Hematopoietic multipotent progenitor cell treated with erythropoietin and hydrocortisone succinate and interleukin-3 and kit ligand, for 8 days (in vitro differentiated cells): Measurements from ENCODE around the gene BCL11A.

Experiments
- DNase-seq: peaks from one replicate; pipeline ENCODE4 v3.0.0-alpha.2; 2015

The BCL11A gene

GRCh38 chr2:60523963-60524362 lies 29.5 kb downstream of the BCL11A start:
- peak; percentile 55 for DNase-seq

GRCh38 chr2:60522462-60522861 lies 31.0 kb downstream of the BCL11A start:
- no peak for DNase-seq

GRCh38 chr2:60521626-60522025 lies 31.8 kb downstream of the BCL11A start:
- no peak for DNase-seq

GRCh38 chr2:60520917-60521539 lies 32.4 kb downstream of the BCL11A start:
- DNase-seq = no peak

GRCh38 chr2:60520151-60520876 lies 33.1 kb downstream of the BCL11A start:
- DNase-seq = no peak

- DNase-seq = no peak
These were observed 34.1 kb downstream of the BCL11A start for GRCh38 chr2:60519231-60519863.

- no peak for DNase-seq
These were observed 34.9 kb downstream of the BCL11A start for GRCh38 chr2:60518567-60518966.

GRCh38 chr2:60517446-60517845 lies 36.0 kb downstream of the BCL11A start:
- DNase-seq = no peak

GRCh38 chr2:60516826-60517225 lies 36.6 kb downstream of the BCL11A start:
- DNase-seq = no peak

GRCh38 chr2:60516383-60516811 lies 37.1 kb downstream of the BCL11A start:
- no peak for DNase-seq

GRCh38 chr2:60515721-60516226 lies 37.7 kb downstream of the BCL11A start:
- DNase-seq = no peak

GRCh38 chr2:60513996-60514395 lies 39.5 kb downstream of the BCL11A start:
- DNase-seq = no peak

- no peak for DNase-seq
These were observed 40.3 kb downstream of the BCL11A start for GRCh38 chr2:60513191-60513590.

- no peak for DNase-seq
These were observed 40.8 kb downstream of the BCL11A start for GRCh38 chr2:60512641-60513040.

- DNase-seq = no peak
These were observed 41.3 kb downstream of the BCL11A start for GRCh38 chr2:60512062-60512622.

- DNase-seq = no peak
These were observed 42.7 kb downstream of the BCL11A start for GRCh38 chr2:60510713-60511112.

GRCh38 chr2:60509066-60509465 lies 44.4 kb downstream of the BCL11A start:
- no peak for DNase-seq

GRCh38 chr2:60508339-60508917 lies 45.0 kb downstream of the BCL11A start:
- no peak for DNase-seq

GRCh38 chr2:60507211-60507965 lies 46.1 kb downstream of the BCL11A start:
- no peak for DNase-seq

- DNase-seq = peak; percentile 60
These were observed 47.6 kb downstream of the BCL11A start for GRCh38 chr2:60505880-60506260.

GRCh38 chr2:60505240-60505879 lies 48.1 kb downstream of the BCL11A start:
- DNase-seq = no peak

GRCh38 chr2:60504049-60504448 lies 49.4 kb downstream of the BCL11A start:
- DNase-seq = peak; percentile 53
